ENCODE measurements around the gene SPO11. TPM values are rescaled to one million over a fixed set of nuclear protein-coding genes. Genes with fewer than 3 reads are reported as not detected.

Gene SPO11
- total RNA-seq, 4 donors from 2014 or later: not detected

DNA sequence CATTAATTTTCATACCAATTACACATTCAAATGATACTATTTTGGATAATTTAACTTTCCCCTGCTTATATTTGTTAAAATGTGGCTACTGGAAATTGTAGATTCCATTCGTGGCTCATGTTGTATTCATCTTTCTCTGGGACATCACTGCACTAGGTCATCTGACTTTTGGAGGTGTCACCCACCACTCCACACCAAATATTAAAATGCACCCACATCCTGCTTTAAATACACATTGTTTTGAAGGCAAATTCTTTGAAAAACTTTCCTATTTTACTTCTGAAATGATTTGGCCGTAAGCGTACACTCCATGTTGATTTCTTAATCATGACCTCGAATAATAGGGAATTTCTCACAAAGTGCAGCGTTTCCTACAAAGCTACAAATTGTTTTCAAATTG is 52.9 kb downstream of the SPO11 start:
- ATAC-seq (ENCODE audit: low FRiP score) (no peak), DNase-seq (ENCODE audit: low spot score) (no peak)
- TF ChIP-seq, protein P1, sequence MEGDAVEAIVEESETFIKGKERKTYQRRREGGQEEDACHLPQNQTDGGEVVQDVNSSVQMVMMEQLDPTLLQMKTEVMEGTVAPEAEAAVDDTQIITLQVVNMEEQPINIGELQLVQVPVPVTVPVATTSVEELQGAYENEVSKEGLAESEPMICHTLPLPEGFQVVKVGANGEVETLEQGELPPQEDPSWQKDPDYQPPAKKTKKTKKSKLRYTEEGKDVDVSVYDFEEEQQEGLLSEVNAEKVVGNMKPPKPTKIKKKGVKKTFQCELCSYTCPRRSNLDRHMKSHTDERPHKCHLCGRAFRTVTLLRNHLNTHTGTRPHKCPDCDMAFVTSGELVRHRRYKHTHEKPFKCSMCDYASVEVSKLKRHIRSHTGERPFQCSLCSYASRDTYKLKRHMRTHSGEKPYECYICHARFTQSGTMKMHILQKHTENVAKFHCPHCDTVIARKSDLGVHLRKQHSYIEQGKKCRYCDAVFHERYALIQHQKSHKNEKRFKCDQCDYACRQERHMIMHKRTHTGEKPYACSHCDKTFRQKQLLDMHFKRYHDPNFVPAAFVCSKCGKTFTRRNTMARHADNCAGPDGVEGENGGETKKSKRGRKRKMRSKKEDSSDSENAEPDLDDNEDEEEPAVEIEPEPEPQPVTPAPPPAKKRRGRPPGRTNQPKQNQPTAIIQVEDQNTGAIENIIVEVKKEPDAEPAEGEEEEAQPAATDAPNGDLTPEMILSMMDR (IDR thresholded peaks at IDR 0.05): no peak

DNA sequence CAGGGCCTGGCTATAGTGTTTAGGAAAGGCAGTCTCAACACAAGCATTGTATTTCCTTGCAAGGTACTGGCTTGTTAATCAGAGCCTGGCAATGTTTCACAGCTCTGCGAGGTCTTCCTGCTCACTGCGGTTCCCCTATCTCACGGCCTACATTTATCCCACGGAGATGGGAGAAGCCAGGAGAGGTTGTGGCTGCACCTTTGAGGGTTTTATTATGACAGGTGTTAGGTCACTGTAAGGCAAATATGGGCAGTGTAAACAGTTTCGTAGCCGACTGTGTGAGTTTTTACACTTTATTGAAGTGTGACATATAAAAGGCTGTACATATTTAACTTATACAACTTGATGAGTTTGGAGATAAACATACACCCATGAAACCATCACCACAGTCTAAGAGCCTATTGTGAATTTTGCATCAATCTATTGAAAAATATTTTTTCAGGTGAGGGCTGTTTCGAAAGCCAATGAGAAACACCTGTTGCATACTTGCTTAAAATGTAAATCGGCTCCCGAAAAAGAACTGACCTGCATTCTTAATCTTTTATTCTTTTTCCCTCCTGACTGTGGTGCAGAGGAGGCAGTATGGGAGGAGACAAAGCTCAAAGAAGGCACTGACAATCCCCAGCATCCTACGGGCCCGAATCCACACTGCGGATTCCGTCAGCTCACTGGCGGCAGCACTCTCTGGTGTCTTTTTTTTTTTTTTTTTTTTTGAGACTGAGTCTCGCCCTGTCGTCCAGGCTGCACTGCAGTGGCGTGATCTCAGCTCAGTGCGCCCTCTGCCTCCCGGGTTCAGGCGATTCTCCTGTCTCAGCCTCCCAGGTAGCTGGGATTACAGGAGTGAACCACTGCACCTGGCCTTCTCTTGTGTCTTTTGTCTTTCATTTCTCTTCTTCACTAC is 54.1 kb downstream of the SPO11 start:
- ATAC-seq (ENCODE audit: low FRiP score) (no peak), DNase-seq (ENCODE audit: low spot score) (no peak)
- TF ChIP-seq, protein P1 (IDR thresholded peaks at IDR 0.05): no peak

DNA sequence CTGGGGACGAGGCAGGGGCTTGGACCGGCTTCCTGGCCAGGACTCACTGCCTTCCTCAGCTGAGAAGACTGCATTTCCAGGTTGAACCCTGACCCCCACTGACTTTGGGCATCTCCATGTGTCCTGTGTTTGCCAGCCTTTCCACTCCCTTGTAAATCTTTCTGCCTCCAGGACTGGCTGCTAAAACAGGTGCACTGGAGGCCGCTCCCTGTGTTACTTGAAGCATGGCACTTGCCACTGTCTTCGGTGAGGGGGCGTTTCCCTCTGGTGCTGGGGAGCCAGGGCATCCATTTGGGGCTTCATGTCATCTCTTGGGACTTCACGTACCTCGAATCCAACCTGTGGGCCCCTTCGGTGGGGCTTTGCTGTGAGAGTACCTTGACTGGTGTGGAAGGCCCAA is 54.9 kb downstream of the SPO11 start:
- TF ChIP-seq, protein P1 (IDR thresholded peaks at IDR 0.05): no peak
- ATAC-seq (ENCODE audit: low FRiP score) (no peak), DNase-seq (ENCODE audit: low spot score) (no peak)

DNA sequence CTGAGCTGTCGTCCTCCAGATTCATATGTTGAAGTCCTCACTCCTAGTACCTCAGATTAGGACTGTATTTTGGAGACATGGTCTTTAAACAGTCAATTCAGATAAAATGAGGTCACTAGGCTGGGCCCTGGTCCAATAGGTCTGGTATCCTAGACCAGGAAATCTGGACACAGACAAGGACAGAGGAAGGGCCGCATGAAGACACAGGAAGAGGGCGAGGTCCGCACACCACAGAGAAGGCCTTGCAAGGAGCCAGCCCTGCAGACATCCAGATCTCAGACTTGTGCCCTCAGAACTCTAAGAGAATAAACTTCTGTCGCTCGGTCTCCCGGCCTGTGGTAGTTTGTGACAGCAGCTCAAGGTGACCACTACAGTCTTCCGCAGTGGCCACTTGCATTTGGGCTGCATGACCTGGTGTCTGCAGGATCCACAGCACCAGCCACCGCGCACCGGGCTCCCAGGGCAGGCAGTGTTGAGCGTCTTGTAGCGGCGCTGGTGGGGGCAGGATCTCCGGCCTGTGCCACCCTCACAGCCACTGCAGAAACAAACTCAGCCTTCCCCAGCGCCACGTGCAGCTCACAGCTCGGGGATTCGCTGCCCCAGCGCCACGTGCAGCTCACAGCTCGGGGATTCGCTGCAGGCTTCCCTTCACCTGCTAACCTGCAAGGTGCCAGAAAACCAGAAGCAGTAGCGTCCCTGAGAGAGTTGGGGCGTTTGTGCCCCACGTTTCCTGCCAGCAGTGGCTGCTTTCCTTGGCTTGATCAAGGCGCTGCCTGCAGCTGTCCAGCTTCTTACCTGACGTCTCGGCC is 55.6 kb downstream of the SPO11 start:
- DNase-seq (ENCODE audit: low spot score) (no peak), ATAC-seq (ENCODE audit: low FRiP score) (no peak)
- TF ChIP-seq, protein P1 (IDR thresholded peaks at IDR 0.05): no peak

DNA sequence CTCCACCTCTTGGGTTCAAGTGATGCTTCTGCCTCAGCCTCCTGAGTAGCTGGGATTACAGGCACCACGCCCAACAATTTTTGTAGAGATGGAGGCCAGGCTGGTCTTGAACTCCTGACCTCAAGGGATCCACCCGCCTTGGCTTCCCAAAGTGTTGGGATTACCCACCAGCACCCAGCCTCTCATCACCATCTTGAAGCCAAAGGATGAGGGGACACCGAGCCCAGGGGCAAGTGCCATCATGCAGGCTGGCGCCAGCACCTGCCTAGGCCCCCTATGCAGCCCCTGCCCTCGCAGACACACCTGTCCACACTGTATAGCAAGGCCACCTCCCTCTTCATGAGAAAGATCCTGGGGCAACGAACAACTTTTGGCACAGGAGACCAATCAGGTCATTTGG is 56.3 kb downstream of the SPO11 start:
- ATAC-seq (ENCODE audit: low FRiP score): no peak
- DNase-seq (ENCODE audit: low spot score): no peak
- TF ChIP-seq, protein P1 (IDR thresholded peaks at IDR 0.05): no peak

DNA sequence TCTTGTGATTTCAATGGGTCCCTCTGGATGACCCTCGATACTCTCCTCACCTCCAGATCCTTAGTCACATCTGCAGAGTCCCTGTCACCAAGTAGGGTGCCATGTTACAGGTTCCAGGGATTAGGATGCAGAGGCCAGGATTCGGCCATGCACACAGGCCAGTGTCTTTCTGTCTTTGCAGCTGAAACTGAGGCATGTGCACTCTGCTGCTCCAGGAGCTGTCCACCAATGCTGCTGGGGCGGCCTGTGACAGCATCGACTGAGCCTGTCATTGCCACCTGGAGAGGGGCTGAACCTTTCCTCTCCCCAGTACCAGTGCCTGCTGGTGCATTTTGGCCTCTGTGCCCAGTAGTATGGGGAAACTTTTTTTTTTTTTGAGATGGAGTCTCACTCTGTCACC is 57.2 kb downstream of the SPO11 start:
- ATAC-seq (ENCODE audit: low FRiP score): no peak
- no peak for DNase-seq (ENCODE audit: low spot score)
- TF ChIP-seq, protein P1 (IDR thresholded peaks at IDR 0.05): no peak

Measured in omental fat pad (tissue), 4 donors.